Right renal pelvis (tissue), 4 donors: ENCODE measurements around the gene LRRC41. TPM values are rescaled to one million over a fixed set of nuclear protein-coding genes. Genes with fewer than 3 reads are reported as not detected.

Source experiments
- DNase-seq, 4 donors: peaks; one replicate each; pipeline ENCODE4 v3.0.0-alpha.2; 2013; ENCODE audit warnings: low read depth in 4 of 4, low spot score in 3 of 4, missing footprints in 1 of 4
- polyA plus RNA-seq, 4 donors: library from polyadenylated mRNA; unstranded; fragments of 120-200 nt; gene quantifications; one replicate each; pipeline ENCODE4 v1.2.1, GENCODE V29; 2013; ENCODE audit not compliant: insufficient read length in 4 of 4

LRRC41 gene
- polyA plus RNA-seq, 4 donors: 83.4 to 103 (median 87.0) TPM

- no peak for DNase-seq
Measured at GRCh38 chr1:46288485-46289133, 14.8 kb downstream of the LRRC41 start.

- DNase-seq: no peak
Measured at GRCh38 chr1:46285730-46286477, 17.5 kb downstream of the LRRC41 start.

GRCh38 chr1:46284597-46285564, 18.5 kb downstream of the LRRC41 start:
- DNase-seq: no peak

GRCh38 chr1:46284058-46284457, 19.4 kb downstream of the LRRC41 start:
- DNase-seq: no peak

- DNase-seq: no peak
Measured at GRCh38 chr1:46281021-46281420, 22.4 kb downstream of the LRRC41 start.

- DNase-seq: no peak
Measured at GRCh38 chr1:46280092-46280491, 23.3 kb downstream of the LRRC41 start.

GRCh38 chr1:46278807-46279206, 24.6 kb downstream of the LRRC41 start:
- DNase-seq: no peak

- no peak for DNase-seq
Measured at GRCh38 chr1:46277658-46278373, 25.6 kb downstream of the LRRC41 start.

- no peak for DNase-seq
Measured at GRCh38 chr1:46275030-46275337, 28.4 kb downstream of the LRRC41 start.

GRCh38 chr1:46274225-46275029, 29.0 kb downstream of the LRRC41 start:
- DNase-seq: no peak

- no peak for DNase-seq
Measured at GRCh38 chr1:46268578-46268977, 34.8 kb downstream of the LRRC41 start.

- no peak for DNase-seq
Measured at GRCh38 chr1:46263146-46263545, 40.3 kb downstream of the LRRC41 start.

- no peak for DNase-seq
Measured at GRCh38 chr1:46262508-46262907, 40.9 kb downstream of the LRRC41 start.

- no peak for DNase-seq
Measured at GRCh38 chr1:46256523-46256922, 46.9 kb downstream of the LRRC41 start.

GRCh38 chr1:46254668-46255067, 48.7 kb downstream of the LRRC41 start:
- no peak for DNase-seq

- no peak for DNase-seq
Measured at GRCh38 chr1:46248122-46248920, 55.1 kb downstream of the LRRC41 start.

GRCh38 chr1:46247436-46248121, 55.8 kb downstream of the LRRC41 start, which contains the start of gene RAD54L:
TSS of gene RAD54L (plus strand) at chr1:46247763. CDS start at chr1:46248406, 643 bp downstream.
- DNase-seq: peak; percentile 87 to 95 (median 94)
